ENCODE data around the gene TTC3.
"Not testable (repeated sequence)": the region's sequence is repeated elsewhere in the genome, so short reads cannot be mapped to it uniquely, and the experiment has no call there.

The TTC3 gene

DNA sequence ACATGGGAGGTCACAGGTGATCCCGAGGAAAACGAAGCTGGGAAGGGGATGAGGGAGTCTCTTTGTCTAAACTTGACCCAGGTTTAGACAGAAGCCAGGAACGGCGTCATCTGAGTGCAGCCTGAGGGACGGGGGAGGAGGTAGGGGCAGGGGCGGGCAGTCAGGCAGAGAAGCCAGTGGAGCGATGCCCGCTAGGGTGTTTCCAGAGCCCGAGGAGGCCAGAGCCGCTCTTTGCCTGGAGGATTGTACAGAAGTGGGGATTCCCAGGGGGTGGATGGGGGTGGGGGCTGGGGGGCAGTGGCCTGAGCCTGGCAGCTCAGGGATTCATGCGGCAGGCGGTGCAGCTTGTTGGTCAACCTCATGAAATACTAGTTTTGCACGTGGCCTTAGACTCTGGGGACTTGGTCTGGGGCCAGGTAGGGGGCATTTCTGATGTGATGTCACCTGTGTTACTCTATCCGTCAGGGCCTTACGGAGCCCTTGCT lies 135.7 kb downstream of the TTC3 start:
- Histone ChIP-seq H3K36me3 (ENCODE audit: control insufficient read depth in 5 of 5, insufficient read depth in 5 of 5, low read length in 5 of 5) (no peaks in the 10 kb centered on the region), H3K4me3 (ENCODE audit: low read depth in 1 of 5, low read length in 5 of 5) (peak overlapping the region in 1 of 5 donors; percentile 24), H3K27me3 (ENCODE audit: control insufficient read depth in 5 of 5, insufficient read depth in 4 of 5, low read length in 5 of 5) (no peaks in the 10 kb centered on the region), H3K4me1 (ENCODE audit: control insufficient read depth in 5 of 5, insufficient read depth in 5 of 5, low read length in 5 of 5) (peaks cover 4 to 19% (median 16%) of the 10 kb centered on the region in 5 donors), H3K9ac (ENCODE audit: low read length in 5 of 5) (no peak overlapping the region), H3K27ac (ENCODE audit: low read depth, low read length) (no peak overlapping the region), H3K9me3 (ENCODE audit: control insufficient read depth in 5 of 5, low read length in 5 of 5) (no peaks in the 10 kb centered on the region)

DNA sequence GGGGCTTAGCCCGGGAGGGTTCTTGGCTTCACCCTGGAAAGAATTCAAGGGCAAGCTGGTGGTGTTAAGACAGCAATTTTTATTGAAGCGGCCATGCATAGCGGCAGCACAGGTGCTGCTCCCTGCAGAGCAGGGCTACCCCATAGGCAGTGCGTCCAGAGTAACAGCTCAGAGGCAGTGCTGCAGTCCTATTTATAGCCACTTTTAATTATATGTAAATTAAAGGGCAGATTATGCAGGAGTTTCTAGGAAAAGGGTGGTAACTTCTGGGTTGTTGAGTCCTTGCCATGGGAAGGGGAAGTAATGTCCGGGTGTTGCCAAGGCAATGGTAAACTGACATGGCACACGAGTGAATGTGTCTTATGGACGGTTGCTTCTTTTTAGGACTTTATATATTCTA lies 137.1 kb downstream of the TTC3 start:
- no peaks in the 10 kb centered on the region for H3K27me3 ChIP-seq (ENCODE audit: control insufficient read depth in 5 of 5, insufficient read depth in 4 of 5, low read length in 5 of 5)
- H3K27ac ChIP-seq (ENCODE audit: low read depth, low read length), result no peak overlapping the region
- no peak overlapping the region for H3K9ac ChIP-seq (ENCODE audit: low read length in 5 of 5)
- no peaks in the 10 kb centered on the region for H3K36me3 ChIP-seq (ENCODE audit: control insufficient read depth in 5 of 5, insufficient read depth in 5 of 5, low read length in 5 of 5)
- no peaks in the 10 kb centered on the region for H3K9me3 ChIP-seq (ENCODE audit: control insufficient read depth in 5 of 5, low read length in 5 of 5)
- peaks cover 4 to 19% (median 16%) of the 10 kb centered on the region in 5 donors for H3K4me1 ChIP-seq (ENCODE audit: control insufficient read depth in 5 of 5, insufficient read depth in 5 of 5, low read length in 5 of 5)
- no peak overlapping the region for H3K4me3 ChIP-seq (ENCODE audit: low read depth in 1 of 5, low read length in 5 of 5)

DNA sequence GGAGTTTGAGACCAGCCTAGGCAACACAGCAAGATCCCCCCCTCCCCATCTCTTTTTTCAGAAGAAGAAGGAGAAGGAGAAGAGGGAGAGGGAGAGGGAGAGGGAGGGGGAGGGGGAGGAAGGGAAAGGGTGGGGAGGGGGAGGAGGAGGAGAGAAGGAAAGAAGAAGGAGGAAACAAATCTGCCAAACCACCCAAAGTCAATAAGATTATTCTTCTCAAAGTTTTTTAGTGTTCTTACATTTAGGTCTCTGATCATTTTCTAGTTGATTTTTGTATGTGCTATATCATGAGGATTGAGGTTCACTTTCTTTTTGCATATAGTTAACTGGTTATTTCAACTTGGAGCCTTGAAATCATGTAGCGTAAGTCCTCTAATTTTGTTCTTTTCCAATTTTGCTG lies 137.7 kb downstream of the TTC3 start:
- Histone ChIP-seq H3K36me3 (ENCODE audit: control insufficient read depth in 5 of 5, insufficient read depth in 5 of 5, low read length in 5 of 5) (no peaks in the 10 kb centered on the region), H3K9me3 (ENCODE audit: control insufficient read depth in 5 of 5, low read length in 5 of 5) (no peaks in the 10 kb centered on the region), H3K4me3 (ENCODE audit: low read depth in 1 of 5, low read length in 5 of 5) (no peak overlapping the region), H3K27ac (ENCODE audit: low read depth, low read length) (no peak overlapping the region), H3K27me3 (ENCODE audit: control insufficient read depth in 5 of 5, insufficient read depth in 4 of 5, low read length in 5 of 5) (no peaks in the 10 kb centered on the region), H3K9ac (ENCODE audit: low read length in 5 of 5) (no peak overlapping the region), H3K4me1 (ENCODE audit: control insufficient read depth in 5 of 5, insufficient read depth in 5 of 5, low read length in 5 of 5) (peaks cover 4 to 19% (median 16%) of the 10 kb centered on the region in 5 donors)

DNA sequence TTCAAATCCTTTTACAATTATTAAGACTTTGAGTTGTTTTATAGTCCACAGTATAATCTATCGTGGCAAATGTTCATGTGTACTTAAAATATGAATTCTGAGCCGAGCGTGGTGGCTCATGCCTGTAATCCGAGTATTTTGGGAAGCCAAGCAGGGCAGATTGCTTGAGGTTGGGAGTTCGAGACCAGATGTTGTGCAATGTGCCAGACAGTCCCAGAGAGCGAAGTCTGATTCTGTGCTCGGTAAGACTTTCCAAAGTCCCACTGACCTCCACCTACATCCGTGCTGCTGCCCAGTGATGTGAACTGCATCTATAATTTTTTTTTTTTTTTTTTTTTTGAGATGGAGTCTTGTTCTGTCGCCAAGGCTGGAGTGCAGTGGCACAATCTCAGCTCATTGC lies 141.9 kb downstream of the TTC3 start:
- H3K9ac ChIP-seq (ENCODE audit: low read length in 5 of 5), result no peak overlapping the region
- peaks cover 0 to 5% (median 3%) of the 10 kb centered on the region in 5 donors for H3K4me1 ChIP-seq (ENCODE audit: control insufficient read depth in 5 of 5, insufficient read depth in 5 of 5, low read length in 5 of 5)
- H3K9me3 ChIP-seq (ENCODE audit: control insufficient read depth in 5 of 5, low read length in 5 of 5), result no peaks in the 10 kb centered on the region
- no peaks in the 10 kb centered on the region for H3K36me3 ChIP-seq (ENCODE audit: control insufficient read depth in 5 of 5, insufficient read depth in 5 of 5, low read length in 5 of 5)
- H3K4me3 ChIP-seq (ENCODE audit: low read depth in 1 of 5, low read length in 5 of 5), result no peak overlapping the region
- H3K27me3 ChIP-seq (ENCODE audit: control insufficient read depth in 5 of 5, insufficient read depth in 4 of 5, low read length in 5 of 5), result no peaks in the 10 kb centered on the region
- no peak overlapping the region for H3K27ac ChIP-seq (ENCODE audit: low read depth, low read length)

DNA sequence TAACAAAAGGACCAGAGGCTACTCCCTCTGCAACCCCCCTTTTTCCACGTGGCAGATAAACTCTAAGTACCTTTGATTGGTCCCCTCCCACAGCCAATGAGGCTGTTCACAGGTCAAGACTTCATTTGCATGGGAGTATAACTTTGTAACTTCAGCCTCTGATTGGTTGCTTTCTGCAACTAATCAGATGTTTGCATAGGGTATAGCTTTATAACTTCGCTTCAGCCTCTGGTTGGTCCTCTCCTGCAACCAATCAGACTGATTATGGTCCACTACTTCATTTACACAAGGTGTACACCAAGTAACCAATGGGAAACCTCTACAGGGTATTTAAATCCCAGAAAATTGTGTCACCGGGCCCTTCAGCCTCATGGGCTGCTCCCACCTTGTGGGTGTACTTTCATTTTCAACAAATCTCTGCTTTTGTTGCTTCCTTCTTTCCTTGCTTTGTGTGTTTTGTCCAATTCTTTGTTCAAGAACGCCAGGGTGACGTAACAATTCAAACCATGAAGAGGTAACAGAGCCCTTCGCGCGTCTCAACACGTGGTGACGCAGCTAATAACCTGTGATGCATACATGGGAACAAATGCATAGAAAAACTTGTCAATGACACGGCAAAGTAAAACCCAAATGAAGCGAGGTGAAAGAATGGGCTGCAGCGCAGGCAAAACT lies 146.8 kb downstream of the TTC3 start:
- Histone ChIP-seq H3K9ac (ENCODE audit: low read length in 5 of 5) (peak overlapping the region in 3 of 5 donors; percentile 56 to 83 (median 79)), H3K27me3 (ENCODE audit: control insufficient read depth in 5 of 5, insufficient read depth in 4 of 5, low read length in 5 of 5) (no peaks in the 10 kb centered on the region), H3K4me3 (ENCODE audit: low read depth in 1 of 5, low read length in 5 of 5) (peak overlapping the region; percentile 70 to 89 (median 81)), H3K36me3 (ENCODE audit: control insufficient read depth in 5 of 5, insufficient read depth in 5 of 5, low read length in 5 of 5) (peaks cover 0 to 16% (median 15%) of the 10 kb centered on the region in 5 donors), H3K27ac (ENCODE audit: low read depth, low read length) (peak overlapping the region; percentile 76), H3K9me3 (ENCODE audit: control insufficient read depth in 5 of 5, low read length in 5 of 5) (no peaks in the 10 kb centered on the region), H3K4me1 (ENCODE audit: control insufficient read depth in 5 of 5, insufficient read depth in 5 of 5, low read length in 5 of 5) (peaks cover 4 to 21% (median 19%) of the 10 kb centered on the region in 5 donors)

DNA sequence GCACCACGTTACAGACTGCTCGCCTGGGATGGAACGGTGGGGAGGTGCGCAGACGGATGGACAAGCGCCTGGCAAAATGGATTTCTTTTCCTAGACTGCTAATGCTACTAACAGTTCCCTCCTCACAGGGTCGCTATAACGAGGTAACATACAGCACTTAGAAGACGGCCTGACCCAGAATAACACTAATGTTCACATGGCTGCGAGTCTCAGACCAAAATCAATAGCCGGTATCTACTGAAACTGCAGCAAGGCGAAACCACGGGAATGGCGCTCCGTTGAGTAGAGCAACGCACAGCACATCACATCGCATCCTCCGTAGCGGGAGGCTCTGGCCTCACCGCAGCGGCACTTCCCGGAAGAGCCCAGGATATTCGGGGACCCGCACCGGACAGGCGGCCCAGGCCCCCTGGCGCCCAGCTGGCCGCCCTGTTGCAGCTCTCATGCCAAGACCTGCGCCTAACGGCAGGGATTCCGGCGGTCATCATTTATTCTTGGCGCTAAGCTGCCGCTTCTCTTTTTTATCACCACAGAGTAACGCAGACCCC lies 147.5 kb downstream of the TTC3 start:
- H3K9ac ChIP-seq (ENCODE audit: low read length in 5 of 5), result peak overlapping the region; percentile 52 to 83 (median 57)
- H3K27me3 ChIP-seq (ENCODE audit: control insufficient read depth in 5 of 5, insufficient read depth in 4 of 5, low read length in 5 of 5), result no peaks in the 10 kb centered on the region
- H3K4me3 ChIP-seq (ENCODE audit: low read depth in 1 of 5, low read length in 5 of 5), result peak overlapping the region; percentile 70 to 89 (median 81)

DNA sequence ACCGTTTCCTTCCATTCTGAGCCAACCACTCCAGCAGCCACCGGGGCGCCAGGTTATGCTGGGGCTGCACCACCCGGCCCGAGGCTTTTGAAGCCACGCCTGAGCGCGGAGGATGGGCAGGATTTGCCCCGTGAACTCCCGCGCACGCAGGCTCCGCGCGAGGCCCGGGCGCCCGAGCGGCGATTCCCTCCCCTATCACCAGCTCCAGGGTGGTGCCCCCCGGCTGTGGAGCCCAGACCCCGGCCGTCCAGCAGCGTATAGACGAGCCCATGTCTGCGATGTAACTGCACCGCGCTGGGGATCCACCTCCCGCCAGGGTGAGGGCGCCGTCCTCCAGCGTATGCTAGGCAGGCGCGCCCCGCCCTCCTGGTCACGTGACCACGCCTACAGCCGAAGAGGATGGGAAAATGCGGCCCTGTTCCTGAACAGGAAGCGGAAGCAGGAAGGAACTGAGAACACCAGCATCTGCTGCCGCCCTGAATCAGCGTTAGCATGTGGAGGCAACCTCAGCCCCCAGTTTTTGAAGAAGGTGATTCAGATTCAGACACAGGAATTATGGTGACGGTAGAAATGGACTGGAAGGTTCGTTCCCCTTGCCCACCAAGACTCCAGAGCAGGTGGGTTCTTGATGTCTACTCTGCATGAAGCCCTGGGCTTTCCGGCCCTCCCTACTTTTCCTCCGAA lies 148.1 kb downstream of the TTC3 start:
- Histone ChIP-seq H3K4me1 (ENCODE audit: control insufficient read depth in 5 of 5, insufficient read depth in 5 of 5, low read length in 5 of 5) (peaks cover 4 to 21% (median 19%) of the 10 kb centered on the region in 5 donors), H3K9me3 (ENCODE audit: control insufficient read depth in 5 of 5, low read length in 5 of 5) (no peaks in the 10 kb centered on the region), H3K4me3 (ENCODE audit: low read depth in 1 of 5, low read length in 5 of 5) (peak overlapping the region; percentile 70 to 89 (median 81)), H3K36me3 (ENCODE audit: control insufficient read depth in 5 of 5, insufficient read depth in 5 of 5, low read length in 5 of 5) (peaks cover 0 to 28% (median 27%) of the 10 kb centered on the region in 5 donors), H3K27ac (ENCODE audit: low read depth, low read length) (peak overlapping the region; percentile 76), H3K9ac (ENCODE audit: low read length in 5 of 5) (peak overlapping the region in 4 of 5 donors; percentile 56 to 83 (median 68)), H3K27me3 (ENCODE audit: control insufficient read depth in 5 of 5, insufficient read depth in 4 of 5, low read length in 5 of 5) (no peaks in the 10 kb centered on the region)

More for the DNA sequence above, 147.5 kb downstream of the TTC3 start:
- H3K36me3 ChIP-seq (ENCODE audit: control insufficient read depth in 5 of 5, insufficient read depth in 5 of 5, low read length in 5 of 5), result peaks cover 0 to 22% (median 21%) of the 10 kb centered on the region in 5 donors
- no peaks in the 10 kb centered on the region for H3K9me3 ChIP-seq (ENCODE audit: control insufficient read depth in 5 of 5, low read length in 5 of 5)
- H3K4me1 ChIP-seq (ENCODE audit: control insufficient read depth in 5 of 5, insufficient read depth in 5 of 5, low read length in 5 of 5), result peaks cover 4 to 21% (median 19%) of the 10 kb centered on the region in 5 donors
- peak overlapping the region; percentile 76 for H3K27ac ChIP-seq (ENCODE audit: low read depth, low read length)

DNA sequence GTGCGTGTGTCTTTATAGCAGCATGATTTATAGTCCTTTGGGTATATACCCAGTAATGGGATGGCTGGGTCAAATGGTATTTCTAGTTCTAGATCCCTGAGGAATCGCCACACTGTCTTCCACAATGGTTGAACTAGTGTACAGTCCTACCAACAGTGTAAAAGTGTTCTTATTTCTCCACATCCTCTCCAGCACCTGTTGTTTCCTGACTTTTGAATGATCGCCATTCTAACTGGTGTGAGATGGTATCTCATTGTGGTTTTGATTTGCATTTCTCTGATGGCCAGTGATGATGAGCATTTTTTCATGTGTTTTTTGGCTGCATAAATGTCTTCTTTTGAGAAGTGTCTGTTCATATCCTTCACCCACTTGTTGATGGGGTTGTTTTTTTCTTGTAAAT lies 149.2 kb downstream of the TTC3 start:
- H3K4me3 ChIP-seq (ENCODE audit: low read depth in 1 of 5, low read length in 5 of 5); H3K27me3 ChIP-seq (ENCODE audit: control insufficient read depth in 5 of 5, insufficient read depth in 4 of 5, low read length in 5 of 5); H3K9me3 ChIP-seq (ENCODE audit: control insufficient read depth in 5 of 5, low read length in 5 of 5); H3K27ac ChIP-seq (ENCODE audit: low read depth, low read length); H3K9ac ChIP-seq (ENCODE audit: low read length in 5 of 5): not testable (repeated sequence)
- Histone ChIP-seq H3K4me1 (ENCODE audit: control insufficient read depth in 5 of 5, insufficient read depth in 5 of 5, low read length in 5 of 5) (peaks cover 4 to 21% (median 19%) of the 10 kb centered on the region in 5 donors), H3K36me3 (ENCODE audit: control insufficient read depth in 5 of 5, insufficient read depth in 5 of 5, low read length in 5 of 5) (peaks cover 0 to 40% (median 38%) of the 10 kb centered on the region in 5 donors)

DNA sequence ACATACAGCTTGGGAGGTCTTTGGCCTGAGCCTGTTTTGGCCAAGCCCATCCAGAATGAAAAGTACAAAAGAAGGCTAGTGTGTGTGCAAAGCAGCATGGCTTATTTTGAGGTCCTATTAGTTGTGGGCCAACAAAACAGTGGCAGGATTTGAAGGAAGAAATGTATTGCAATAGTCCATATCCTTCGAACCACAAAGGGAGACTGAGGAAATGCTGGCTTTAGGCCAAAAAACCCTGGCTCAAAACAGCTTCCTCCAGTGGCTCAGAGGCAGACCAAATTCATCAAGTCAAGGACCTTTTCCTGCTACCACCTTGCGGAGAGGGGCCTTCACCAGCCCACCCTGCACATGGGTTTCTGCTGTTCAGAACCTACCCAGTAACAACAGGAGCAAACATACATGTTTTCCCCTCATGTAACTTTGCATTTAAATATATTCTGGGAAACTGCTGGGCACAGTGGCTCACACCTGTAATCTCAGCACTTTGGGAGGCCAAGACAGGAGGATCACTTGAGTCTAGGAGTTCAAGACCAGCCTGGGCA lies 150.8 kb downstream of the TTC3 start:
- H3K9me3 ChIP-seq (ENCODE audit: control insufficient read depth in 5 of 5, low read length in 5 of 5), result no peaks in the 10 kb centered on the region
- no peak overlapping the region for H3K9ac ChIP-seq (ENCODE audit: low read length in 5 of 5)
- H3K4me1 ChIP-seq (ENCODE audit: control insufficient read depth in 5 of 5, insufficient read depth in 5 of 5, low read length in 5 of 5), result peaks cover 4 to 21% (median 19%) of the 10 kb centered on the region in 5 donors
- H3K36me3 ChIP-seq (ENCODE audit: control insufficient read depth in 5 of 5, insufficient read depth in 5 of 5, low read length in 5 of 5), result peaks cover 0 to 56% (median 54%) of the 10 kb centered on the region in 5 donors
- peak overlapping the region; percentile 15 for H3K27ac ChIP-seq (ENCODE audit: low read depth, low read length)
- H3K27me3 ChIP-seq (ENCODE audit: control insufficient read depth in 5 of 5, insufficient read depth in 4 of 5, low read length in 5 of 5), result no peaks in the 10 kb centered on the region
- no peak overlapping the region for H3K4me3 ChIP-seq (ENCODE audit: low read depth in 1 of 5, low read length in 5 of 5)

Measured in subcutaneous abdominal adipose tissue (tissue), 5 donors.